ENCODE measurements around the gene HSD3B1.

HSD3B1 gene

GRCh38 chr1:119506941-119507340 lies at the start of gene HSD3B1:
HSD3B1 (plus strand) TSS chr1:119507210; CDS start chr1:119507477, 267 bp downstream.
- no peak for DNase-seq (ENCODE audit: low read depth in 2 of 2)

GRCh38 chr1:119462964-119463363 lies 44.0 kb upstream of the HSD3B1 start:
- DNase-seq (ENCODE audit: low read depth in 2 of 2): no peak

- DNase-seq (ENCODE audit: low read depth in 2 of 2): no peak
Measured at GRCh38 chr1:119463569-119463968, 43.4 kb upstream of the HSD3B1 start.

- no peak for DNase-seq (ENCODE audit: low read depth in 2 of 2)
Measured at GRCh38 chr1:119466445-119466844, 40.6 kb upstream of the HSD3B1 start.

- DNase-seq (ENCODE audit: low read depth in 2 of 2): no peak
Measured at GRCh38 chr1:119467219-119467618, 39.8 kb upstream of the HSD3B1 start.

- no peak for DNase-seq (ENCODE audit: low read depth in 2 of 2)
Measured at GRCh38 chr1:119467857-119468668, 38.9 kb upstream of the HSD3B1 start.

- DNase-seq (ENCODE audit: low read depth in 2 of 2): no peak
Measured at GRCh38 chr1:119469741-119470140, 37.3 kb upstream of the HSD3B1 start.

- no peak for DNase-seq (ENCODE audit: low read depth in 2 of 2)
Measured at GRCh38 chr1:119470377-119470776, 36.6 kb upstream of the HSD3B1 start.

GRCh38 chr1:119470958-119471357 lies 36.1 kb upstream of the HSD3B1 start:
- no peak for DNase-seq (ENCODE audit: low read depth in 2 of 2)

GRCh38 chr1:119471566-119471965 lies 35.4 kb upstream of the HSD3B1 start:
- no peak for DNase-seq (ENCODE audit: low read depth in 2 of 2)

GRCh38 chr1:119472080-119472818 lies 34.8 kb upstream of the HSD3B1 start:
- no peak for DNase-seq (ENCODE audit: low read depth in 2 of 2)

- no peak for DNase-seq (ENCODE audit: low read depth in 2 of 2)
Measured at GRCh38 chr1:119472819-119473175, 34.2 kb upstream of the HSD3B1 start.

GRCh38 chr1:119475866-119476439 lies 31.1 kb upstream of the HSD3B1 start:
- no peak for DNase-seq (ENCODE audit: low read depth in 2 of 2)

- no peak for DNase-seq (ENCODE audit: low read depth in 2 of 2)
Measured at GRCh38 chr1:119477710-119478109, 29.3 kb upstream of the HSD3B1 start.

GRCh38 chr1:119480175-119480574 lies 26.8 kb upstream of the HSD3B1 start:
- DNase-seq (ENCODE audit: low read depth in 2 of 2): no peak

GRCh38 chr1:119481951-119482350 lies 25.1 kb upstream of the HSD3B1 start:
- no peak for DNase-seq (ENCODE audit: low read depth in 2 of 2)

- no peak for DNase-seq (ENCODE audit: low read depth in 2 of 2)
Measured at GRCh38 chr1:119482517-119483425, 24.2 kb upstream of the HSD3B1 start.

GRCh38 chr1:119483441-119484200 lies 23.4 kb upstream of the HSD3B1 start:
- no peak for DNase-seq (ENCODE audit: low read depth in 2 of 2)

- DNase-seq (ENCODE audit: low read depth in 2 of 2): no peak
Measured at GRCh38 chr1:119485201-119485600, 21.8 kb upstream of the HSD3B1 start.

GRCh38 chr1:119488216-119488615 lies 18.8 kb upstream of the HSD3B1 start:
- DNase-seq (ENCODE audit: low read depth in 2 of 2): no peak

GRCh38 chr1:119489201-119489600 lies 17.8 kb upstream of the HSD3B1 start:
- DNase-seq (ENCODE audit: low read depth in 2 of 2): no peak
